ENCODE data around the gene CCDC50.

CCDC50 gene

GRCh38 chr3:191430103-191430502 is 100.9 kb downstream of the CCDC50 start:
- DNase-seq, result no peak

- DNase-seq, result no peak
Measured at GRCh38 chr3:191431160-191431822, 102.1 kb downstream of the CCDC50 start.

- no peak for DNase-seq
Measured at GRCh38 chr3:191432162-191432561, 103.0 kb downstream of the CCDC50 start.

DNA sequence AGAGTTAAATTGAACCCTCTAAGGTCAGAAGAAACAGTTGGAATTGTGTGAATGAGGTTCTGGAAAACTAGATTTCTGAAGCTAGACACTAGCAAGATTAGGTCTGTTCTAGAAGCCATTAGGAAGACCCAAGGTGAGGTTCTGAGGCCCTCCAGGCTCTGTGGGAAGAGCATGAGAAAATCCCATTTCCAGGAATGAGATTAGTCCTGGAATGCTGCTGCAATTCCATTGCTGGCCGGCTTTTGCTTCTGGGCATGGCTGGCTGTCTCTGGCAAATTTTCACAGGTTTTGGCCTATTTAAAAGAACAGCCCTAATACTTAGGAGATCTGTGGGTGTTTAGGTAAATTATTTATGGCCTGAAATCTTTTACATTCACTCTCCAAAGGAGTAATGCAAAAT is 104.8 kb downstream of the CCDC50 start:
- no peak for DNase-seq

- no peak for DNase-seq
Measured at GRCh38 chr3:191435981-191436380, 106.8 kb downstream of the CCDC50 start.

DNA sequence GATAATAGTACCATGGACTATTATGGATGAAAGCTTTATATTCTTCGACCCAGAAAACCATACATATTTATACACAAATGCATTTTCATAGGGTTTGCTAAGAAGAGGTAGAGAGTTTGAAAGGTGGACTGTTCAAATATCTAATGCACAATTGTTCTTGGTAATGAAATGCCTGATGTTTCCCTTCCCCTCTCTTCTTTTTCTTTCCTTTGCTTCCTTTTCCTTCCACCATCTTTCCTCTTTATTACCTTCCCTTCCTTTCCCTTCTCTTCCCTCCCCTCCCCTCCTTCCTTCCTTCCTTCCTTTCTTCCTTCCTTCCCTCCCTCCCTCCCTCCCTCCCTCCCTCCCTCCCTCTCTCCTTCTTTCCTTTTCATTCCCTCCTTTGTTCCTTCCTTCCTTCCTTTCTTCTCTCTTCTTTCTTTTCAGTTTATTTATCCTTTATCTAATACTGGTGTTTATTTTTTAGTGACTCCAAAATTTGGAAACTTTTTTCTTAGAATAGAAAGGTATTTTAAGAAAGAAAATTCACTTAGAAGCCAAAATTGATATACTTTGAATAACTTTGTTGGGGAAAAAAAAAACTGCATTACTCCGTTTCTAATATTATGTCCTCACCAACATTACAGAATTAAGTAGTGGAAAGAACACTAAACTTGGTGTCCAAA is 109.1 kb downstream of the CCDC50 start:
- DNase-seq, result no peak

DNA sequence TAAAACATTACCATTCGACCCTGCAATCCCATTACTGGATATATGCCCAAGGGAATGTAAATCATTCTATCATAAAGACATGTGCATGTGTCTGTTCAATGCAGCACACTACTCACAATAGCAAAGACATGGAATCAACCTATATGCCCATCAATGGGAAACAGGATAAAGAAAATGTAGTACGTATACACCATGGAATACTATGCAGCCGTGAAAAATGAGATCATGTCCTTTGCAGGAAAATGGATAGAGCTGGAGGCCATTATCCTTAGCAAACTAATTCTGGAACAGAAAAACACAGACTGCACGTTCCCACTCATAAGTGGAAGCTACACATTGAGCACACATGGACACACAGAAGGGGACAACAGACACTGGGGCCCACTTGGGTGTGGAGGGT is 111.3 kb downstream of the CCDC50 start:
- no peak for DNase-seq

- DNase-seq, result no peak
Measured at GRCh38 chr3:191441687-191442086, 112.5 kb downstream of the CCDC50 start.

- DNase-seq, result no peak
Measured at GRCh38 chr3:191444569-191444968, 115.4 kb downstream of the CCDC50 start.

Data from suppressor macrophage (primary cell).